ENCODE data around the gene EFR3B.

Gene EFR3B

DNA sequence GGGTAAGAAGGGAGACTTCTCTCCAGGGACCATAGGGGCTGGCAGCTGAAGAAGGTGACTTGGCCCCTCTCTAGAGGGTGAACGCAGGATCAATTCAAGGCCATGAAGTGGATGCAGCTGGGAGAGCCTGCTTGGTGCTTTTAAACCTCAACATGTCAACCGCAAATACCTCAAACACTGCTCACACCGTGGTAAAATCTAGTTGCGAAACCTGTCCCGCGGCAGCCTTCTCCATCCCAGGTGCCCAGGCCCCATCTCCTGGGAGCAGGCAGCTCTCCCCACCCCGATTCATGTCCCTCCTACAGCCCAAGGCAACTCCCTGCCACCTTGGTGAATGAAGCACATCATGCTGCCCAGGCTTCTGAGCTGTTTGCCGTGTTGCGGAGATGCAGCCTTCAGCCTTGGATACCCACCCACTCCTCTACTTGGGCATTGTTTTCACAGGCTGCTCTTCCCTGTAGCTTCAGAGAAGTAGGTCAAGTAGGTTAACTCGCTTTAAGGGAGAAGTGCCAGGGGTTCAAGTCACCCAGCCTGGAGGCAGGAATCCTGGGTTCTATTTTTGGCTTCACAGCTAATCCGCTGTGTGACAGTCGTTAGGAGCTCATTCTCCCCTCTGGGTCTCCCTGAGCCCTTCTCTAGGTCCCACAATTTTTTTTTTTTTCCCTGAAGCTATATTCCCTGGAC lies 6.2 kb upstream of the EFR3B start:
- DNase-seq, result no peak

DNA sequence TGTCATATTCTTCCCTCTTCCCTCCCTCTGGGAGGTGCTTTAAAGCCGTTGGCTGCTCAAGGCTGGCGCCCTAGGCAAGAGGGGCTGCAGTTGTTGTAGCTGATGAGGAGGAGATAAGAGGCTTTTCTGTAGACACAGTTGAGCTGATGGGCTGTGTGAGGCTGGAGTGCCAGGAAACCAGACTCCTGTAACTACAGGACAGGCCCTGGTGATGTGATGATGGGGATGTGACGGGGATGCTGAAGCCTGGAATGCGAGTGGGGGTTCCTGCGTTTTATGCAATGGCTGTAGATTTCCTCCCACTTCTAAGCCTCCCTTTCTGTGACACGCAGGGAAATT lies 5.7 kb upstream of the EFR3B start:
- DNase-seq, result no peak

DNA sequence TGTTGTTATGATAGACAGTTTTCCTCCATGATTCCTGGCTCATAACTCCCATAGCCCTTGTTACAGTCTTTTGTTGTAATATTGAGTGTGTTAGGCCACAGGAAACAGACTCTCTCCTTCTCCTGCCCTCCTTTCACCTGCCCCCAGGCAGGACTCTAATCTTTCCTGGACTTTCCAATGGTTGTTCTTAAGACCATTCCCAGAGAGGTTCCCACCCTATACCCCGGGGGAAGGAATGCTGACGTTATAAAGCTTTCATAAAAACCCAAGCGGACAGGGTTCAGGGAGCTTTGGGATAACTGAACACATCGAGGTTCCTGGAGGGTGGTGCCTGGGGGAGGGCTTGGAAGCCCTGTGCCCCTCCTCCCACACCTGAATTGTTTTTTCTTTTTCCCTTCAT lies 2.8 kb upstream of the EFR3B start:
- no peak for DNase-seq

DNA sequence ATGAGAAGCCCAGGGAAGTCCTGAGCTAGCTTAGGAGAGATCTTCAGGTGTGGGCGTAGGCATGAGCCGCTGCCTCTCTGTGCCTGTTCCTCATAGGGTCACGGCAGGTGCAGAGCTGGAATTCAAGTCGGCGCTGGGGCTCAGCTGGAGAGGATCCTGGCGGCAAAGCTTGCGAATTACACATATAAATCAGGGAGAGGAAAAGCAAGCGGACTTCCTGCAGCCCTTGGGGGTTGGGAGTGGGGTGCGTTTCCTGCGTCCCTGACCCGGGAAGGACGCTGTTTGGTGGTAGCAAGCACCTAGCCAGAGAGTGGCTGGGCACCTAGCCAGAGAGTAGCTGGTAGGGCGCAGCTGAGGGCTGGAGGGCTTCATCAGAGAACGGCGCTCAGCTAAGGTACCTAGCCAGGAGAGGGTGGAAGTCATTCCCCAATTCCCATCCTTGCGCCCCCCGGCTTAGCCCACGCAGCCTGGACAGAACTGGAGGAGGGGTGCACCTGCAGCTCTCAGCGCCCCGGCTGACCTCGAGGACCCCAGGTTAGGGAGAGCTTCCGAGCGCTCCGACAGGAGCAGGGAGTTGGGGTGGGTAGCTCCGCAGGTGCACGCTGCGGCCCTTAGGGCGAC lies 459 bp upstream of the EFR3B start:
- peak; percentile 66 for DNase-seq

DNA sequence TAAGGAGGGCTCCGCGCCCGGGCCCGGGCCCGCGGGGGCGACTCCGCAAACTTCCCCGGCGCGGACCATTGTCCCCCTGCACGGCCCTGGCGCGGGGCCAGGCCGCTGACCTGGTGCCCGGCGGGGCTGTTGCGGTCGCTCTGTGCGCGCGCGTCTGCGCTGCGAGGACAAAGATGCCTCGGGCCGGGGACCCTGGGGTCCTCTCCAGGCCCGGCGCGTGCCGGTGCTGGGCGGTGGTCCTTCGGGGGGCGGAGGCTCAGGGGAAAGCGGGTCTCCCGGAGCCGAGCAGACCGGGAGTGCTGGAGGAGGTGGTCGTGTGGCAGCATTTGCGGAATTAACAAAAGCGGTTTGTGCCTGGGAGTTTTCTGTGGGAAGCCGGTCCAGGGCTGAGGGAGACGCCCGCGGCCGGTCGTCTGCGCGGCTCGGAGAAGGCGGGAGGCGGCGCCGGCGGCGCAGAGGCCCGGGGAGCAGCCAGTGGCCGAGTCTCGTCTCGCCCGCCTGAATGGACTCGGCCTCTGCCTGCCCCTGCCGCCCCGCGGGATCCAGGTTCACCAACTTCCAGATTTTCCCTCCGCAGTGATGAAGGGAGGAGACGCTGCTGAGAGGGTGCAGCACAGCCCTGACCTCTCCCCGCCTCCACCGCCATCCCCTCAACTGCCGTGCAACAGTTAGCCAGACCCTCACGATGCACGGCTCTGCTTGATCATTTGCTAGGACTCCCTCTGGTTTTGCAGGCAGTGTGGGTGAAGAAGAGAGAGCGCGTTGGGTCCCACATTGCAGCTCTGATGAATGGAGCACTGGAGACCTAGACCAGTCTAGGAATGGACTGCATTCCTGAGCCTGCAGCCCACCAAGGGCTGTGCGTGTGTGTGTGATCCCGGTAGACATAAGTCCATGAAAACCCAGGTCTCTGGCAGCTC lies 705 bp downstream of the EFR3B start:
- no peak for DNase-seq

DNA sequence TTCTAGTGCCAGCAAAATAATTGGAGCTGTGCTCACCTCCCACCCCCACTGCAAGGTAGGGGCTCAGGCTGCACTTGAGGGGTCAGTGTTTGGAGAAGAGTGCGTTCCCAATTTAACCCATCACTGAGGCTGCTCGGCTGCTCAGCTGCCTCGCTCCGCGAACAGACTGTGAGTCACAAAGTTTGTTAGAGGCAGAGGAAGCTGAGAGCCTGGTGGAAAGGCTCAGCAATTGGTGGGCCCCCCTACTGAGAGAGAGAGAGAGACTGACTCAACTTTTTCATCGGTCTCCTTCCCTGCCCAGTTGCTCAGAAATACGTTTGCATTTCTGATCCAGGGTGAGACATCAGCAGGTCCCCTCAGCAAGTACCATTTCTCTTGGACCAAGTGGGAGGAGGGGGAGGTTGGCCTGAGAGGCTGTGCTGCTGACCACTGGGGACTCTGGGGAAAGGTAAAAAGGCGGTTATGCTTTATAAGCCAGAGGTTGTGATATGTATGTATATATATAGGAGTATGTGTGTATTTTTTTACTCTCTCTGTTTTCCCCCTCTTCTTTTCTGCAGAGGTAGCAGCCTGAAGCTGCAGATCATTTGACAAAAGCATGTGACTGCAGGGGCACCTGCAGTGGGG lies 1.5 kb downstream of the EFR3B start:
- DNase-seq, result no peak

DNA sequence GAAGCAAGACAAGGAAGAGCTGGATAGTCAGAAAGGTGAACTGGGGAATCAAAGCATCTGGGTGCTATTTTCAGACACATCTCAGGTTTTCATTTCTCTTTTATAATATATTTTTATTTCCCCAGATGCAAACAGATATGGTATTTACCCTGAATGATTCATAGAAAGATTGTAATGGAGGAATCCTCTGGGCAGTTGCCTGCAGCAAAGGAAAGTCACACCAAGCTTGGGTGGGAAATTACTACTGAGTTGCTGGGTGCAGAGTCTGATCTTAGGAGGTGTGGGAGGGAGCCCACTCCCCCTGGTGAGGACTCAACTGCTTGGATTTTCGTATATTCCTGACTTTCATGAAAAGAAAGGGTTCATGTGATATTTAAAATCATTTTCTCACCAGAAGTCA lies 2.1 kb downstream of the EFR3B start:
- no peak for DNase-seq

DNA sequence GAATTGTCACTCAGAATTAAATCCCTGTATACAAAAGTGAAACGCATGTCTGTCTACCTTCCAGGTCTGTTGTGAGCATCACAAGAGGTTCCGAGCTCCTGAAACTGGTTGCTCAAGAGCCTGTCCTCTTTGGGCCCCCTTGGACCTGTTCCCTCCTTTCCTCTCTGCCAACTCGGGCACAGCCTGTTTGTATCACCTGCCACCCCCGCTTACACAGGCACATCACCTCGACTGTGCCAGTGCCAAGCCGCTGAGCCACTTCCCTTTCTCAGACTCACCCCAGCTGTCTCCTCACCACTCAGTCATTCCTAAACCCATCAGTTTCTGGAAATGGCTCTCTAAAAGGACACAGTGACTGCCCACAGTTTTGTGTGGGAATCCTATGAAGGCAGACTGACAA lies 3.1 kb downstream of the EFR3B start:
- DNase-seq, result no peak

DNA sequence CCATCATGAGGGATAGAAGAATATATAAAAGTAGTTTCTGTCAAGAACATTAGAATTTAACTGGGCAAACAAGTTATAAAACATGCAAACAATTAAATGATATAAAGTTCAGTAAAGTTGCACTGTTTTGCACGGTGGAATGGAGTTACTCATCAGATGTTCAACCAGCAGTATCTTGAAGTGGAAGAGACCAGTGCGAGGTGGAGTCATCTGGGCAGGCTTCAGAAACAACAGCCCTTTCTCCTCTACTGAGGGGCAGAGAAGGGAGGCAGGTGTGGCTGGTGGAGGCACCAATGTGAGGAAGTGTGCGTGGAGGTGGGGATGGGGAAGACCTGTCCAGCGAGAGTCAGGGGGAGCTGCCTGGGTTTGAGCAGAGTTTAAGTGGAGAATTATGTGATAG lies 7.5 kb downstream of the EFR3B start:
- DNase-seq, result no peak

DNA sequence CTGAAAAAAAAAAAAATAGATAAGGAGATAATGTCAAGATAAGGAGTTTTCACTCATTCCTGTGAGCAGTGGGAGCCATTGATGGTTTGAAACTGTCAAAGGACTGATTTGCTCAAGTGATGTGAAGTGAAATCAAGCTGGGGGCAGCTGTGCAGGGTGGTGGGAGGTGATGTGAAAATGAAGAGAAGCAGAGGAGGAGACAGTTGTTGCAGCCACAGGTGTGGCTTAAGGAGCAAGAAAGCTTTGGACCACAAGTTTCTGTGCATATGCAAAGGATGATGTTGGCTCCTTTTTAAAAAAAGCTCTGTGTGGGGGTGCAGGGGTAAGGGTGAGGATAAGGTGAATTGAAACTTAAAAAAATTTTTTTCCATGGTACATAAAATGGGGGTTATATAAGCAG lies 8.3 kb downstream of the EFR3B start:
- DNase-seq, result no peak

DNA sequence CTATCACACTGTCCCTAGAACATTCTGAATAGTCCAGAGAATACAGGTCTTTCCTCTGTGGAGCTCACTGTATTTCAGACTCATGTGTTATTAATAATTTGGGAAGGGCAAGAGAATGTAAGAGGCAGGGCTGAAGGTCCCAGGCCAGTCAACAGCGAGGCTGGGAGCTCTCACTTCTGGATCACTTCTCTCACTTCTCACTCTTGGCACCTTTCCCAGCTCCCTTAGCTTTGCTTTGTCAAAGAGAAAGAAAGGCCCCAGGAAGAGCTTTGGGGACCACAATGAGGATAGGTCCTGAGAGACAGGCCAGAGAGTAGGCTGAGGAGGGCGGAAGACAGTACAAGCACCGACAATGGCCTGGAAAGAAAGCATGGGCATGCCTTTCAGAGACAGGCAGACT lies 11.2 kb downstream of the EFR3B start:
- DNase-seq, result no peak

DNA sequence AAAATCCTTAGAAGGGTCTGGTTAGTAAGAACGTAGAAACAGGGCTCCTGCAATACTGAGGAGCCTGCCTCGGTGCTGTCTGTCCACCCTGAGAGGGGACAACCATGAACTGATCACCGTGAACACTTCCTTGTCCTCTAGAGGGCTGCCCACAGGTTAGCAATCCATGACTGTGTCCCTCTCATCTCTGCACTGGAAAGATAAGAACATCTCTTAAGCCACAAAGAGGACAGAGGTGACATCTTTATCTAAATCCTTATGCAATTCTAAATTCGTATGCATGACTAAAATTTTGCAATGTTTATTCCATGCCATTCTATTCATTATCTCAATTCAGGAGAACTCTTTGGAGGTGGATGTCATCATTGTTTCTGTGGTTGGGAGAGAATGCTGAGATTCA lies 12.8 kb downstream of the EFR3B start:
- DNase-seq, result no peak

DNA sequence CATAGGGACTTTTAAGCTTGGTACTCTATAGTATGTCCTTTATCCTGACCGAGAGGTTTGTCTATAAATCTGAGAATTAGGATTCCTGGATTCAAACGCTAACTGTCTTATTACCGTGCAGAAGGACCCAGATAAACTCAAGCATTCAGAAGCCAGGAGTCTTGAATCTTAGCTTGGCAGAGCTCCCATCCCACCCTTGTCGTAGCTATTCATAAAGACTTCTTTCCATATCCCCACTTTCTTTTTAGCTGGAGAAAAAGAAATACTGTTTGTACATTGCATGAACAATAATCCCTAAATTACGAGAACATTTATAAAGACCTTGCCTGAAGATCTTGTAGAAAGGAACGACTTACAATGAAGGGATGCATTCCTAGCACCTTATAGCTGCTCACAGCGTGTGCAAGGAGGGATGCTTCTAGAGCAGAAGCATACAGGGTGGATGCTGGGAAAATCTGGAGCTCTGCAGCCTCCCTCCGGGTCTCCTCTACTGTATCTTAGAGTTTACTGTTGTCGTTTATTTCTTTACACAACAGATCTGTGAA lies 13.6 kb downstream of the EFR3B start:
- DNase-seq, result no peak

DNA sequence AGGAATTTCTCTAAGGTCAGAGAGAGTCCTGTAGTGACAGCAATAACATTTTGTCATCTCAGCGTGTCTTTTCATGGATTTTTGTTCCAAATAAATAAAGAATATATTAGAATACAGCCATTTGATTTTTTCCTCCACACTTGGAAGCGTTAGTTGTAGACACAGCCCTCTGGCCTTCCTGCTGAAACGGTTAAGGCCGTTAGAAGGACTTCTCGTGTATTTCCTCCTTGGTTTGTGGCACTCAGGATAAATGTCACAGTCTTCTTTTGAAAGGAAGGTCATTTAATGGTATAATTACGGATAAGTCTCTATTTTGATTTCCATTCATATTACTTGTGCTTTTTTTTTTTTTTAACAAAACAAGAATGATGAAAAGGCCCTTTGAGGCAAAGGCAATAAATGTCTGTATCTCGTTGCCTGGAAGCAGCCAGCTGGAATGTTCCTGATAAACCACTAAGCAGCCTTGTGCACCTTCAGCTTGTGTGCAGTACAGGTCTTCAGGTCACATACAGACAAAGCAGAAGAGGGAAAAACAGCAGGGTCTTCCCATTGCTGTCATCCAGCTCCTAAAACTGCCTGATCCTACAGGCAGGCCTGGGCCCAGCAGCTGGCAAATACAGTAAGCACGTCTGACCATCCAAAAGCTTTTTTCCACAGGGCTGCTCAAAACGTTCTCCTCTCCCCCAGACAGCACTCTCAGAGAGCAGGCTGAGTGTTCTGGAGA lies 14.4 kb downstream of the EFR3B start:
- DNase-seq, result no peak

DNA sequence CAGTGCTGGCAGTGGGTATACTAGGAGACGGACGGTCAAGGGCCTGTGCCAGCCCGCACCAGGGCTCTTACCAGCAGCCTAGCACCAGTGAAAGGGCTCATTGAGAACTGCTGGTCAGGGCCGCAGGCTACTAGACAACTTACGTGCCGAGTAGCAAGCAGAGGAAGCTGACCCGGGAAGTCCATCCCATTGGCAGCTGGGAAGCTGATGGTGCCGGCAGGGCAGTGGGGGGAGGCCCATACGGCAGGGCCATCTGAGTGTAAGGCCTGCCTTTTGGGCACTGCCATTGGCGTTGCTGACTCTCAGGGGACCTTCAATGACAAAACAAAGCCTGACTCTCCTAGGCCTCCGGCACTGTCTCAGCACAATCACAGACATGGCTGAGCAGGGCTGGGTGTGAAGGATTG lies 20.6 kb downstream of the EFR3B start:
- no peak for DNase-seq

DNA sequence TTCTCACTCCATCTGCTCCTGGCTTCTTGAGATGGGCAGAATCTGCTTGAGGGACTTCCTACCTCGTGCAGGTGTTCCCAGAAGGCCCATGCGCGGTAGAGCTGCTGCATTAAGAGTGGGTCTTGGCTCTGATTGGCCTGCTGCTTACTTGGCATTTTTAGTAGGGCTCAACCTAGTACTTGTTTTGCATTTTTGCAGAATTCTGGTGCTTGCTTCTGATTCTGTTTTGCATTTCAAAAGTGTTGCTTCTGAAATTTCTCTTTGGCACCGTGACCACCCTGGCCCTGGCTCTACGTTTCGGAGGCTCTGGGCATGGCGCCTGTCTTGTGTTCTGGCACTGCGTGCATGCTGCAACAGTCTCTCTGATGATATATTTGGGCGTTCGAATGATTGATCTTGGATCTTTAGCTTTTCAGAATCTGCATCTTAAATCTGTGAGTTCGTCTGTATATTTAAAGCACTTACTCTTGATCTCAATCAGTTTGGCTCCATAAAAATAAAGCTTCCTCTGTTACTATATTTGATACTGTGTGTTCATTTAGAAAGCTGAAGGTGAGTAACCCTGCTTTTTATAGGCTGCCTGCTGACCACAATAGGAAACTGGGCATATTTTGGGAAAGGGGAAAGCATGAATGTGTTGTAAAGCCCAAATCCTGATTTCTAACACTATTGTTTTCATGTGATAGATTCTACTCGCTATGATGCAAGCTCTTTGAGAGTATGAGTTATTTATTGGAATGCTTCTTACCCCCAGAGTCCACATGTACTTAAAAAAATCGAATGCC lies 22.2 kb downstream of the EFR3B start:
- no peak for DNase-seq

DNA sequence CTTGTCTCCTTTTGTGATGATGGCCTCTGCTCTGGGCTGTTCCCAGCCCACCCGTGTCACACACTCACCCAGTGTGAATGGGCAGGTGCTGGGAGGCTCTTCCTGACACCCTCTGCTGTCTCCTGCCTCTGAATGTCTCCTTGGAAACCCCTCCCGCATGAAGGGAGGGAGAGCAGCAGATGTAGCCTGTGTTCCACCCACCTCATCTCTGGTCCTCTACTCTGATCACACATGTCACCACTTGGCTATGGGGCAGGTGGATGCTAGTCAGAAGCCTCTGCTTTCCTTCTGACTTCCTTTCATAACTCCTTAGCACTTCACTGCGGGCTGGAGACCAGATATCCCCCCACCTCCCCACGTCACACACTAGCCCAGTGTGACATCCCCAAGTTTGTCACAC lies 23.9 kb downstream of the EFR3B start:
- DNase-seq, result no peak

DNA sequence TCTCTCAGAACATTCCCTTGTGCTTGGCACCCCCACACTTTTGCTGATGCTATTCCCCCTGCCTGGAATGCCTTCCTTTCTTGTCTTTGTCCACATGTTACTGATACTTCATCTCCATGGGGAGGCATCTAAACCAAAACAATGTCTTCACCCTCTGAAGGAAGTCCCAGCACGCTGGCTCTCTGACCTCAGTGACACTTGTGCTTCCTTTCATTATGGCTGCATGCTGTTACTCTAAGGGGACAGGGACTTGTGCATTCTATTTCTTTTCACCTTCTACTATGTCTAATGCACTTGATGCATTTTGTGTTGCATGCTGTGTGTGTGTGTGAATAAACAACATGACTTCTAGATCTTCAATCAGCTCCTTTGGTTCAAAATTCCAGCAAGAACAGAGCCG lies 24.6 kb downstream of the EFR3B start:
- DNase-seq, result no peak

DNA sequence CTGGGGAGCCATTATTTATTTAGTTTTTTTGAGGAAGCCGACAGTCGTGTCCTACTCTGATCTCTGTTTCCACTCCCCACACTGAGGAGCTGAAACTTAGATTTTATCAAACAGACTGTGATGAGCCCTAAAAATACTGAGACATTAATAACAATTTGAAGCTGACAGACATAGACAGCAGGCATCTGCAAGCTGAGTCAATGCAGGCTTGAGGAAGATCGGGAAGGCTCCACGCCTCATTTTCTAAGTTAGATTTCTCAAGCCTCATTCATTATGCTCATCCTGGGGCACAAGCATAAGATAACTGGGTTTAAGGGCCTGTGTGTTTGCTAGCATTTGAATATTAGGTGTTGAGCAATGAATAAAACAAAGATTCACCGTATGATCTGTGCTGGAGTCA lies 26.3 kb downstream of the EFR3B start:
- no peak for DNase-seq

DNA sequence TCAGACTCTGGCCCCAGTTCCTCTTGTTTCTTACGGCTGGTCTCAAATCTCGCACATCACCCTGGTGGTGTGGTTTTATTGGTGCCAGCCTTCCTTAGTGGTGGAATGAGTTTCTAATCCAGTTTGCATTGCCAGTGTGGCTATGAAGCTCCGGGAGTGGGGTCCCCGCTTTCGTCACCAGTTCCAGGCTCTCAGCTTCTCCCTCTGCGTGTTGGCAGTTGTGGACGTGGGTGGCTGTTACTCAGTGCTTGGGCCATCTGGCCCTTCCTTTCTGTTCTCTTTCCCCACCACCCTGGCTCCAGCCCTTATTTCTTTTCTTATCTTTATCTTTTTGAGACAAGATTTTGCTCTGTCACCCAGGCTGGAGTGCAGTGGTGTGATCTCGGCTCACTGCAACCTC lies 30.1 kb downstream of the EFR3B start:
- DNase-seq, result no peak

DNA sequence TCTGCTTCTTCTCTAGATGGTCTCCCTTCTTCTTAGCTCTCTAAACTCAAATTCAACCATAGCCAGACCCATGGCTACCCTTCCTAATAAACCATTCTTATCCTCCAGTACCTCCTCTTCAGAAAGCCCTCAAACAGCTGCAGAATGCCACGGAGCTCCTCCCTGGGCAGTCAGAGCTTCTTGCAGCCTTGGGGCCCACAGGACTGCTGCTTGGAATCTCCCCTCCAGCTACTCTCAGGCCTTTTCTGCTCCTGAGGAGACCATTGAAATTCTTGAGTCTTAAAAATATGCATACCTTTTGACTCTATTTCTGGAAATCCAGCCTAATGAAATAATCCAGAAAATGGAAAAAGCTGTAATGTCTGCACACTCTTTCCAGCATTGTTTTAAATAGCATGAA lies 30.7 kb downstream of the EFR3B start:
- no peak for DNase-seq

DNA sequence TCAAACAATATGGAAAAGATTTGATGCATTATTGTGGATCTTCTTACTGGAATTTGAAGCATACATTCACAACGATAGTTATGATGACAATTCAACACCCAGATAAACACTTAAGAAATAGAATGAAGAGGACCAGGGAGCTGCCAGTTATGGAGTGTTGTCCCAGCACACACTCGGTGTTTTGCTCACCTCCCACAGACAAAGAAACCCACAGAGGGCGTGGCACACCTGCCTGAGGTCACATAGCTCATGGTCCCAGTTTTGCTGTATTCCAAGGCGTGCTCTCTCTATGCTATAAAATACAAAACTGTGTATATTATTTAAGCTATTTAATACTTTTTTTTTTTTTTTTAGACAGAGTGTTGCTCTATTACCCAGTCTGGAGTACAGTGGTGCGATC lies 31.1 kb downstream of the EFR3B start:
- no peak for DNase-seq
